HG03469 (cell line): Measurements from ENCODE around the gene SRRD.

ENCODE experiments used
- ATAC-seq: cut with Tn5 transposase; IDR thresholded peaks from one replicate; pipeline ENCODE4 v1.9.1; 2021; ENCODE audit warnings: mild to moderate bottlenecking, moderate library complexity, moderate number of reproducible peaks; ENCODE audit not compliant: unreplicated experiment

Gene SRRD

GRCh38 chr22:26481112-26481693, 2.5 kb upstream of the SRRD start:
- ATAC-seq: no peak

- no peak for ATAC-seq
Observed at GRCh38 chr22:26481694-26482093, 2.0 kb upstream of the SRRD start.

GRCh38 chr22:26482161-26482560, 1.5 kb upstream of the SRRD start:
- ATAC-seq: no peak

GRCh38 chr22:26483043-26483438, 636 bp upstream of the SRRD start:
- no peak for ATAC-seq

- ATAC-seq: no peak
Observed at GRCh38 chr22:26484360-26484706, 656 bp downstream of the SRRD start.

GRCh38 chr22:26485013-26485412, 1.3 kb downstream of the SRRD start:
- ATAC-seq: no peak

- no peak for ATAC-seq
Observed at GRCh38 chr22:26485806-26486390, 2.2 kb downstream of the SRRD start.

- no peak for ATAC-seq
Observed at GRCh38 chr22:26486394-26486793, 2.7 kb downstream of the SRRD start.

GRCh38 chr22:26487996-26488395, 4.3 kb downstream of the SRRD start:
- no peak for ATAC-seq

- ATAC-seq: no peak
Observed at GRCh38 chr22:26489447-26490036, 5.9 kb downstream of the SRRD start.

GRCh38 chr22:26492220-26492619, 8.5 kb downstream of the SRRD start:
- no peak for ATAC-seq

- no peak for ATAC-seq
Observed at GRCh38 chr22:26494506-26494905, 10.8 kb downstream of the SRRD start.

- no peak for ATAC-seq
Observed at GRCh38 chr22:26496456-26496855, 12.8 kb downstream of the SRRD start.

GRCh38 chr22:26499188-26499703, 15.6 kb downstream of the SRRD start:
- ATAC-seq: no peak

- no peak for ATAC-seq
Observed at GRCh38 chr22:26501996-26502395, 18.3 kb downstream of the SRRD start.

GRCh38 chr22:26502688-26503561, 19.2 kb downstream of the SRRD start:
- no peak for ATAC-seq

GRCh38 chr22:26503758-26504157, 20.1 kb downstream of the SRRD start:
- no peak for ATAC-seq

GRCh38 chr22:26508148-26508547, 24.5 kb downstream of the SRRD start:
- no peak for ATAC-seq

GRCh38 chr22:26512149-26512793, 28.6 kb downstream of the SRRD start, which contains the start of gene TFIP11:
TFIP11 (minus strand) TSS chr22:26512473; CDS start chr22:26510272, 2,201 bp downstream.
- ATAC-seq: peak; percentile 79

- no peak for ATAC-seq
Observed at GRCh38 chr22:26513838-26514237, 30.2 kb downstream of the SRRD start.
